Neural cell (in vitro differentiated cells): ENCODE data around the gene STX17. TPM values are rescaled to one million over a fixed set of nuclear protein-coding genes. Genes with fewer than 3 reads are reported as not detected.

ENCODE experiments used
- H2AFZ ChIP-seq: fragments of 200-600, 300-800 bp; sonication (generic), shearing (Covaris generic); 2 replicates; pipeline ENCODE4 v1.6.0; 2014; ENCODE audit warnings: low read depth, mild to moderate bottlenecking, antibody characterized with exemption, low read length, moderate library complexity
- H3F3A ChIP-seq: fragments of 200-600 bp; shearing (Covaris generic); 2 replicates; pipeline ENCODE4 v1.6.1; 2016; ENCODE audit warnings: mild to moderate bottlenecking, moderate library complexity, mixed read lengths, antibody characterized with exemption, low read length; ENCODE audit not compliant: insufficient read depth, poor library complexity, severe bottlenecking
- H3K27ac ChIP-seq: fragments of 200-600, 300-800 bp; sonication (generic), shearing (Covaris generic); 2 replicates; pipeline ENCODE4 v1.5.1; 2014; ENCODE audit warnings: mild to moderate bottlenecking, low read length, moderate library complexity
- H3K27me3 ChIP-seq: fragments of 300-800, 200-600 bp; sonication (generic), shearing (Covaris generic); 2 replicates; pipeline ENCODE4 v1.6.0; 2014; ENCODE audit warnings: mild to moderate bottlenecking, low read depth, low read length, moderate library complexity; ENCODE audit not compliant: insufficient read depth
- H3K36me3 ChIP-seq: fragments of 300-800, 200-600 bp; sonication (generic), shearing (Covaris generic); 2 replicates; pipeline ENCODE4 v1.5.1; 2014; ENCODE audit warnings: mild to moderate bottlenecking, antibody characterized with exemption, low read length, moderate library complexity; ENCODE audit not compliant: insufficient read depth
- H3K4me2 ChIP-seq: fragments of 300-800, 200-600 bp; sonication (generic), shearing (Covaris generic); 2 replicates; pipeline ENCODE4 v1.6.0; 2014; ENCODE audit warnings: mild to moderate bottlenecking, low read length
- H3K4me3 ChIP-seq: fragments of 300-800, 200-600 bp; sonication (generic), shearing (Covaris generic); 2 replicates; pipeline ENCODE4 v1.5.1; 2014; ENCODE audit warnings: mild to moderate bottlenecking, low read length, moderate library complexity
- H3K79me2 ChIP-seq: fragments of 200-600 bp; shearing (Covaris generic); replicated peaks from 2 replicates; pipeline ENCODE4 v1.6.0; 2014; ENCODE audit warnings: mild to moderate bottlenecking, low read length, moderate library complexity; ENCODE audit not compliant: insufficient read depth
- H3K9ac ChIP-seq: fragments of 300-800, 200-600 bp; sonication (generic), shearing (Covaris generic); 2 replicates; pipeline ENCODE4 v1.6.1; 2016; ENCODE audit warnings: mild to moderate bottlenecking, low read length, mixed read lengths
- H3K9me2 ChIP-seq: fragments of 200-600 bp; shearing (Covaris generic); 2 replicates; pipeline ENCODE4 v1.6.1; 2016; ENCODE audit warnings: mild to moderate bottlenecking, low read length, mixed read lengths; ENCODE audit not compliant: insufficient read depth
- H3K9me3 ChIP-seq: fragments of 200-600, 300-800 bp; sonication (generic), shearing (Covaris generic); 2 replicates; pipeline ENCODE4 v1.6.1; 2016; ENCODE audit warnings: mild to moderate bottlenecking, mixed run types, low read length, moderate library complexity, mixed read lengths
- H4K20me1 ChIP-seq: fragments of 200-600 bp; shearing (Covaris generic); 2 replicates; pipeline ENCODE4 v1.6.1; 2016; ENCODE audit warnings: mild to moderate bottlenecking, mixed run types; ENCODE audit not compliant: insufficient read depth
- CTCF ChIP-seq: fragments of 450-650 bp; IDR thresholded peaks from 2 replicates; pipeline ENCODE4 v1.5.1; 2014; ENCODE audit warnings: antibody characterized with exemption, mild to moderate bottlenecking, moderate library complexity; ENCODE audit not compliant: poor library complexity, severe bottlenecking
- EP300 ChIP-seq: fragments of 450-650 bp; conservative IDR thresholded peaks from 2 replicates; pipeline ENCODE4 v1.6.1; 2014; ENCODE audit warnings: antibody characterized with exemption, mild to moderate bottlenecking, moderate library complexity; ENCODE audit not compliant: poor library complexity, severe bottlenecking
- EZH2 ChIP-seq: fragments of 200-600, 300-800 bp; shearing (Covaris generic), sonication (generic); IDR thresholded peaks from 2 replicates; pipeline ENCODE4 v1.6.1; 2014; ENCODE audit warnings: antibody characterized with exemption, low read length, borderline replicate concordance, mild to moderate bottlenecking; ENCODE audit not compliant: insufficient read depth, poor library complexity, severe bottlenecking
- MXI1 ChIP-seq: fragments of 450-650 bp; conservative IDR thresholded peaks from 2 replicates; pipeline ENCODE4 v1.6.1; 2014; ENCODE audit warnings: antibody characterized with exemption, mild to moderate bottlenecking; ENCODE audit not compliant: poor library complexity, severe bottlenecking
- POLR2AphosphoS5 ChIP-seq: IDR thresholded peaks from 2 replicates; pipeline ENCODE4 v1.6.1; 2012
- RAD21 ChIP-seq: fragments of 450-650 bp; conservative IDR thresholded peaks from 2 replicates; pipeline ENCODE4 v1.6.1; 2014; ENCODE audit warnings: antibody characterized with exemption, mild to moderate bottlenecking, moderate library complexity
- REST ChIP-seq: IDR thresholded peaks from 2 replicates; pipeline ENCODE4 v1.6.1; 2012; ENCODE audit warnings: borderline replicate concordance
- SMC3 ChIP-seq: fragments of 450-650 bp; conservative IDR thresholded peaks from 2 replicates; pipeline ENCODE4 v1.6.1; 2014; ENCODE audit warnings: antibody characterized with exemption, mild to moderate bottlenecking, moderate library complexity; ENCODE audit not compliant: poor library complexity
- TAF1 ChIP-seq: IDR thresholded peaks from 2 replicates; pipeline ENCODE4 v1.6.1; 2012; ENCODE audit warnings: low read depth
- polyA plus RNA-seq: library from polyadenylated mRNA; depleted of rRNA; stranded (reverse); fragments of >200 nt; gene quantifications from 2 replicates; pipeline ENCODE4 v1.2.3, GENCODE V29; 2014

STX17 gene
- polyA plus RNA-seq, 1 donor from 2014 or later, result 3.3 TPM

- Histone ChIP-seq H4K20me1 (no peaks in the 10 kb centered on the region), H3K9ac (no peak overlapping the region), H3K79me2 (no peaks in the 10 kb centered on the region), H3K4me2 (no peak overlapping the region), H3K9me2 (no peaks in the 10 kb centered on the region), H3F3A (no peaks in the 10 kb centered on the region), H3K27me3 (no peaks in the 10 kb centered on the region), H2AFZ (no peak overlapping the region), H3K27ac (no peak overlapping the region), H3K36me3 (no peaks in the 10 kb centered on the region), H3K9me3 (no peaks in the 10 kb centered on the region), H3K4me3 (no peak overlapping the region)
- no peak for TF ChIP-seq CTCF
- TF ChIP-seq TAF1, result no peak
- TF ChIP-seq MXI1, result no peak
- TF ChIP-seq EP300, result no peak
- TF ChIP-seq EZH2, result no peak
- no peak for TF ChIP-seq POLR2AphosphoS5
- no peak for TF ChIP-seq REST
- no peak for TF ChIP-seq SMC3
- no peak for TF ChIP-seq RAD21
Measured at GRCh38 chr9:99866398-99866797, 40.1 kb upstream of the STX17 start.

- Histone ChIP-seq H3F3A (no peaks in the 10 kb centered on the region), H3K9ac (no peak overlapping the region), H3K4me3 (no peak overlapping the region), H3K79me2 (no peaks in the 10 kb centered on the region), H3K27me3 (no peaks in the 10 kb centered on the region), H3K9me3 (no peaks in the 10 kb centered on the region), H3K27ac (no peak overlapping the region), H3K36me3 (no peaks in the 10 kb centered on the region), H2AFZ (no peak overlapping the region), H3K9me2 (no peaks in the 10 kb centered on the region), H3K4me2 (no peak overlapping the region), H4K20me1 (no peaks in the 10 kb centered on the region)
- no peak for TF ChIP-seq TAF1
Measured at GRCh38 chr9:99867536-99867935, 38.9 kb upstream of the STX17 start.

- H3K9me2 ChIP-seq, result no peaks in the 10 kb centered on the region
- no peak overlapping the region for H3K27ac ChIP-seq
- H4K20me1 ChIP-seq, result no peaks in the 10 kb centered on the region
- H3F3A ChIP-seq, result no peaks in the 10 kb centered on the region
- H3K9ac ChIP-seq, result no peak overlapping the region
- no peaks in the 10 kb centered on the region for H3K9me3 ChIP-seq
- H3K27me3 ChIP-seq, result no peaks in the 10 kb centered on the region
- TF ChIP-seq SMC3 (no peak), REST (no peak)
- H3K79me2 ChIP-seq, result no peaks in the 10 kb centered on the region
- no peak overlapping the region for H2AFZ ChIP-seq
- H3K36me3 ChIP-seq, result no peaks in the 10 kb centered on the region
- H3K4me2 ChIP-seq, result no peak overlapping the region
- no peak overlapping the region for H3K4me3 ChIP-seq
Measured at GRCh38 chr9:99867968-99868367, 38.5 kb upstream of the STX17 start.
